GM19240 (cell line): ENCODE data around the gene CTF1.
"Not testable (repeated sequence)": the region's sequence is repeated elsewhere in the genome, so short reads cannot be mapped to it uniquely, and the experiment has no call there.

Source experiments
- DNase-seq: peaks from one replicate; pipeline ENCODE4 v3.0.0; 2011; ENCODE audit warnings: low spot score; ENCODE audit not compliant: insufficient read length

CTF1 gene

GRCh38 chr16:30929167-30929566 is 32.8 kb downstream of the CTF1 start:
- DNase-seq = no peak

DNA sequence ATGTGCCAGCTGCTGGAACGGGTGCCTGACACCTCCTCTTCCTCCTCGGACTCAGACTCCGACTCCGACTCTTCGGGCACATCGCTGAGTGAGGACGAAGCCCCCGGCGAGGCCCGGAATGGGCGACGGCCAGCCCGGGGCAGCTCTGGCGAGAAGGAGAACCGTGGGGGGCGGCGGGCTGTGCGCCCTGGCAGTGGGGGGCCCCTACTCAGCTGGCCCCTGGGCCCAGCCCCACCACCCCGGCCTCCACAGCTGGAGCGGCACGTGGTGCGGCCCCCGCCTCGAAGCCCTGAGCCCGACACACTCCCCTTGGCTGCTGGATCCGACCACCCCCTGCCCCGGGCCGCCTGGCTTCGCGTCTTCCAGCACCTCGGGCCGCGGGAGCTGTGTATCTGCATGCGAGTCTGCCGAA is 33.8 kb downstream of the CTF1 start:
- no peak for DNase-seq

DNA sequence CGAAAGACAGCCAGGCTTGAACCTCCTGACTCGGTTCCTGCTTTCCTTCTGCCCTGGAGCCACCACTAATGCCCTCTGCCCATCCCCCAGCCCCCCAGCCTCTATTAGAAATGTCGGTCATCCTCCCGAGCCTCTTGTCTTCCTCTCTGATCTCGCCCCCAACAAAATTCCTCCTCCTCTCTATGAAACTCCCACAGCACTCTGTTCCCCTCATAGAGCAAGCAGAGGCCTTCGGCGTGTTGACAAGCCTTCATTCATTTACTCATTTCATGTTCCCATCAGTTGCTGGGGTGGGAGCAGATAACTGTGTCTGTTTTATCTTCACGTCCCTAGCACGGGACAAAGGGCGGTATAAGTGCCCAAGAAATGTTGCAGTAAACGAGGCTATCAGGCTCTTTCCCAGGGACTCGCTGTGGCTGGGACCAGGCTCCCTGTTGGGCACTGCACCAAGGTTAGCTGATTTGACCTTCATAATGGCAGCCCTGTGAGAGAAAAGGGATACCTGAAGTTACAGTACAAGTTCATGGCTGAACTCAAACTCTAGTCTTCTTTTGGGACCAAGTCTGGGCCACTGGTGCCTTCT is 34.7 kb downstream of the CTF1 start:
- DNase-seq = no peak

DNA sequence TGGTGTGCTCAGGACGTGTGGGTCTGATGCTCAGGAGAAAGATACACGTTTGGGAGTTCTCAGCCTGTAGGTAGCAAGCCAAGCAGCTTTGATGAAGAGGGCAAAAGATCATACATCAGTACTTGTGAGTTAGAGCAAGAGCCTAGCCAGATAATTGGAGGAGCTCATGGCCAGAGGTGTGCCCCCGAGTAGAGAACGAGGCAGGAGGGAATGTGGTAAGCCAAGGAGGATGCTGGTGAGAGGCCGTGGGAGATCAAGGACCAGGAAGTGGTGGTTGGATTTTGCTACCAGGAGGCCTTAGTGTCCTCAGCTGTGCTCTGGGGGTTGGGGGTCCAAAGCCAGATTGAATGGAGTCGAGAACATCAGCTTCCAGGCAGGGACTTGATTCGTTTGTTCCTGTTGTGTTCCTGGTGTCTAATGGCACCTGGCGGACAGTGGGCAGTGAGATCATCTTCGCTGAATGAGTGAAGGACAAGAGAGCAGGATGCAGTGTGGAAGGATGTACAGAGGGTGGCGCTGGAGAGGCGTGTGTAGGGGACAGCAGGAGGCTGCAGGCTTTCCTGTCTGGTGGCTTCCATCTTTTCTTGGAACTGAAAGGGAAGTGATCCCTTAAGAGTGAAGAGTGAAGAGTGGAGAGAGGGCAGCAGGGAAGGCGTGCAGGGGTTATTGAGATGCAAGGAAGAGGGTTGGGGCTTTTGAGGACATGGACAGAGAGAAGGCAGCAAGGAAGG is 38.6 kb downstream of the CTF1 start:
- DNase-seq = no peak

- no peak for DNase-seq
Measured at GRCh38 chr16:30937692-30938091, 41.3 kb downstream of the CTF1 start.

GRCh38 chr16:30939571-30939970 is 43.2 kb downstream of the CTF1 start:
- DNase-seq = not testable (repeated sequence)

DNA sequence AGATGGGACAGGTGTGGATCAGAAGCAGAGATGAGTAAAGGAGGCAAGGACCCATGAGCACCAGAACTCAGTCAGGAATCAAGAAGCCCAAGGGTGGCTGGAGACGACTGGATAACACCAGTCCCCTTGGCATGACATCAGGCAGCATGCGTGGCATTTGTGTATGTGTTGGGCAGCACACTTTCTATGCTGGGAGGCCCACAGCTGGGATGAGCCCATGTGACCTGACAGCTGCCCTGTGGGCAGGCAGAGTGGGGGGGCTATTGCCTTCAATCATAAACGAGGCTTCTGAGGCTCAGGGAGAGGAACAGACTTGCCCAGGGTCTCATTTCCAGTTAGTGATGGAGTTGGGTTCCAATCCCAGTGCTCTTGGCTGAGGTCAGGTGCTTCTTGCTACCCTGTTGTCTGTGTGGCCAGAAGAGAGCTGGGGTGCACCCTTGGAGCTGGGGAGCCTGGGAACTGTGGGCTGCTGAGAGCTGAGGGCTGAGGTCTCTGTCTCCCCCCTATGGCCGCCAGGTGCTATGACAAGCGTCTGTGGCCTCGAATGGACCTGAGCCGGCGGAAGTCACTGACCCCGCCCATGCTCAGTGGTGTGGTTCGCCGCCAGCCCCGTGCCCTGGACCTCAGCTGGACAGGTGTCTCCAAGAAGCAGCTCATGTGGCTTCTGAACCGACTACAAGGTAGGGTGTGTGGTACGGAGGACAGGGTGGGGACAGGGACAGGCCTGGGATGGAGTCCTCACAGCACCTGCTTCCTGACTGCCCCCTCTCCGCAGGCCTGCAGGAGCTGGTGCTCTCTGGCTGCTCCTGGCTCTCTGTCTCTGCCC is 45.4 kb downstream of the CTF1 start:
- peak; percentile 95 for DNase-seq

DNA sequence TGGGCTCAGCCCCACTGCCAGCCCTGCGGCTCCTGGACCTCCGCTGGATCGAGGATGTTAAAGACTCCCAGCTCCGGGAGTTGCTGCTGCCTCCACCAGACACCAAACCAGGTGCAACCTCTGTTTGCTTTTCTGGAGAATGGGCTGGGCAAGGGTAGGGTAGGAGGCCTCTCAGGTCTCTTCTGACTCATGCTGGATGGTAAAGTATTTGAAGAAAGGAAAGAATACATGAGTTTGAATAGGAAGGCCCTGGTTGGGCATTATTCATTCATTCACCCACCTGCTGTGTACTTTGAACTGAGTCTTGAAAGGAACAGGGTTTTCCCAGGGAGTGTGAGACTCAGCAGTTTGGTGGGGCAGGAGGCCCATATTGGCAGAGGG is 46.0 kb downstream of the CTF1 start:
- DNase-seq = no peak

DNA sequence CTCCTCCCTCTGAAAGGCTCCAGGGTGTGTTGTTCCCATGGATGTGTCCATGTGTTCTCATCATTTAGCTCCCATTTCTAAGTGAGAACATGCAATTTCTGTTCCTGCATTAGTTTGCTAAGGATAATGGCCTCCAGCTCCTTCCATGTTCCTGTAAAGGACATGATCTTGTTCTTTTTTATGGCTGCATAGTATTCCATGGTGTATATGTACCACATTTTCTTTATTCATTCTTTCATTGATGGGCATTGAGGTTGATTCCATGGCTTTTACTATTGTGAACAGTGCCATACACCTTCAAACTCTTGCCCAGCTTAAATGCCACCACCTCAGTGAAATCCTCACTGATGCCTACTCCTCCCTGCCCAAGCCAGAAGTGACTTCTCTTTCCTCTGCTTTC is 47.9 kb downstream of the CTF1 start:
- DNase-seq = no peak

DNA sequence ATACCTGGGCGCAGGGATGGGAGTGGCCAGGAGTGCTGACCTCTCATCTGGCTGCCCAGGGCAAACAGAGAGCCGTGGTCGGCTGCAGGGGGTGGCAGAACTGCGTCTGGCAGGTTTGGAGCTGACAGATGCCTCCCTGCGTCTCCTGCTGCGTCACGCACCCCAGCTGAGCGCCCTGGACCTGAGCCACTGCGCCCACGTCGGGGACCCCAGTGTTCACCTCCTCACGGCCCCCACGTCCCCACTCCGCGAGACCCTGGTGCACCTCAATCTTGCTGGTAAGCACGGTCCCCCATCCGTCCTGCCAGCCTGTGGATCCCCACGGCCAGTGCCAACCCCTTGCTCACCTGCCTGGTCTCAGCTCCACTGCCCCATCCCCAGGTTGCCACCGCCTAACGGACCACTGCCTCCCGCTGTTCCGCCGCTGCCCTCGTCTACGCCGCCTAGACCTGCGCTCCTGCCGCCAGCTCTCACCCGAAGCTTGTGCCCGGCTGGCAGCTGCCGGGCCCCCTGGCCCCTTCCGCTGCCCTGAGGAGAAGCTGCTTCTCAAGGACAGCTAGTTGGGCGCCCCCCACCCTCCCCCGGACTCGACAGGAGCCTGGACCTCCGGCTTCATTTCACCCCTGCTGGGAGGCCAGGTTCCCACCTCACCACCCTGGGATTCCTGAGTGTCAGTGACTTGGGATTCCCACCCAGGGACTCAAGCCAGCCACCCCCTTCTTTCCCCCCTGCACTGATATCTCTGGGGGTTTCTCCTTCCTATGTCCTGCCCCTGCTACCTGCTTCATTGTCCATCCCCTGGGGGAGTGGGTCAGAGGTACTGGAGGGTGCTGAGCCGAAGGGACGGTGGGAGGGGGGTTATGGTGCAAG is 50.5 kb downstream of the CTF1 start:
- DNase-seq = no peak

DNA sequence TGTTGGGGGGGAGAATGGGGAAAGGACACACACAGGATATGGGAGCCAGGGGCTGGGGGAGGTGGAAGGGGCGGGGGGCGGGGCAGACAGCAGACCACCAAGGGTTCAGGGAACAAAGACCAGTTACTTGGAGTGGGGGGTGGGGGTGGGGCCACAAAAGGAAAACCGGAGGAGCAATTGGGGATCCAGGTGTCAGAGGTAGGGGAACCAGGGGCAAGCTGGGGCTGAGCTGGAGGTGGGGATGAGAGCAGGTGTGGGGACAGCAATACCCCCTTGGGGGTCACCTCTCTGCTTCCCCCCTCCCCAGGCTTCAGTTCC is 51.1 kb downstream of the CTF1 start:
- DNase-seq = no peak

DNA sequence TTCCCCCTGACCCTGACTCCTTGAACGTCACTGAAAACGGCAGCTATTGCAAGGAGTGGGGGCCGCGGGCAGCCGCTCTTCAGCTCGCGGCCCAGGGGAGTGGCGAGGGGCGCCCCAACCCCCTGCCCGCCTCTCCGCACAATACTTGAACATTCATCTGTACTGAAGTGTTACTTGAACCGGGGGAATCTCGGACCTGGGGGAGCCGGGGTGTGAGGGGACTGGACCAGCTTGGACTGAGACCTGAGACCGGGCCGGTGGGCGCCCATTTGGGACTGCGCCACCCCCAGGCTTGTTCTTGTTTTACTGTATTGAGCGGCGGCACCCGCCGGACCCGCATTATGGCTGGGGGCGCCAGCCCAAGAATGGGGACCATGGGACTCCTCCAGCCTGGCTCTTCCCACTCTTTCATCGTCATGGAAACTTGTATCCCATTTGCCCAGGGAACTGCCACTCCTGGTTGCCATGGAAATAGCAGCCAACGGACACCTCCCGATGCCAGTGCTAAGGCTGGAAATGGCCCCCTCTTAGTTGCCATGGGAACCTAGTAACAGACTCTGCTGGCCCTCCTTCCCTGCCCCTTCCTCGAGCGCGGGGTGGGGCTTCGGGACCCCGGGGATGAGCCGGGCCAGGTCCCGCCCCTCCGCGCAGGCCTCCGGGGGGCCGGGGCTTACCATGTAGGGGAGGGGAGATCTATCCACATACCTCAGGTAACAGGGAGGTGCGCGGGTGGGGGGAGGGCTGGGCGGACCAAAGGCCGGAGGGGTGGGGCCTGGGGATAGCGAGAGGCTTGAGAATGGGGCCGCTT is 51.6 kb downstream of the CTF1 start:
- DNase-seq = no peak

- peak; percentile 55 for DNase-seq
Measured at GRCh38 chr16:30948667-30949649, 52.5 kb downstream of the CTF1 start, which contains the start of gene ORAI3. Gene ORAI3 (plus strand): TSS chr16:30949068. CDS start chr16:30949290, 222 bp downstream.

- DNase-seq = no peak
Measured at GRCh38 chr16:30949650-30950515, 53.5 kb downstream of the CTF1 start.

- DNase-seq = no peak
Measured at GRCh38 chr16:30950516-30951065, 54.2 kb downstream of the CTF1 start.

DNA sequence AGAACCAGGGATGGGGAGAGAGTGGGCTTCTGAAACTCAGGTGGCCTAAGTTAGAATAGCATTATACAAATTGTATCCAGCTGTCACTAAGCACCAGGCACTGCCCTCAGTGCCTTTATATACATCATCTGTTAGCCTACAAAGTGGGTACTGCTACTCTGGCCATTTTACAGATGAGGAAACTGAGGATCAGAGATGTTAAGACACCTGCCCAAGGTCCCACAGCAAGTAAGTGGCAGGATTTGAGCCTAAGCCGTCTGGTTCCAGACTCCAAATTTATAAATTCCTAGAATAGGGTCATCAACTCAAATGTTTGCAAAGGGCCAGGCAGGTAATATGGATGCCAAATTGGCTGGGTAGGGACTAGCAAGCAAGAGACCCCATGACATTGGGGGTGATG is 54.8 kb downstream of the CTF1 start:
- no peak for DNase-seq

DNA sequence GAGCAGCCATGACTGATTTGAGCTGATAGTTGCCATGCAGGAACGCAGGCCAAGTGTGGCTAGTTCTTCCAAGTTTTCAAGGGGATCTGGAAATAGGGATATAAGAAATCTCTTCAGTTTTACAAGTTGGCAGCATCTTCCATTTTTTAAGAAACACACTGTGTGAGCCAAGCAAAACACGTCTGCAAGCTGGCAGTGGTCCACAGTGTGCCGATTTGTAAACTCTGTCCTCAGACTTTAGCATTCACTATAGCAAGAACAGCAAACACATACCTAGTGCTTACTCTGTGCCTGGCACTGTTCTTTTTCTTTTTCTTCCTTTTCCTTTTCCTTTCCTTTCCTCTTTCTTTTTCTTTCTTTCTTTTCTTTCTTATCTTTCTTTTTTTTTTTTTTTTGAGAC is 55.3 kb downstream of the CTF1 start:
- no peak for DNase-seq

GRCh38 chr16:30953111-30953510 is 56.7 kb downstream of the CTF1 start:
- no peak for DNase-seq
